PFSK-1 (cell line): ENCODE results near the gene LACTBL1.

Source experiments
- POLR2AphosphoS5 ChIP-seq: IDR thresholded peaks from 2 replicates; pipeline ENCODE4 v1.6.1; 2012; ENCODE audit warnings: low read depth, mild to moderate bottlenecking, control low read depth, low read length, moderate library complexity
- SIN3A ChIP-seq: IDR thresholded peaks from 2 replicates; pipeline ENCODE4 v1.6.1; 2012; ENCODE audit warnings: mild to moderate bottlenecking, low read length, moderate library complexity, borderline replicate concordance; ENCODE audit not compliant: insufficient read depth
- TAF1 ChIP-seq: IDR thresholded peaks from 2 replicates; pipeline ENCODE4 v1.6.1; 2012; ENCODE audit warnings: low read length, control low read depth, borderline replicate concordance; ENCODE audit not compliant: insufficient read depth
- TF ChIP-seq, protein P1 (sequence below), 2 experiments: IDR thresholded peaks; 2 replicates each; pipeline versions ENCODE4 v1.6.1 to v1.8.0; 2011 to 2012; ENCODE audit warnings: low read depth in 2 of 2, low read length in 2 of 2, control low read depth in 1 of 2, inconsistent platforms in 1 of 2, mild to moderate bottlenecking in 1 of 2, moderate library complexity in 1 of 2; ENCODE audit not compliant: insufficient read depth in 1 of 2

DNA sequence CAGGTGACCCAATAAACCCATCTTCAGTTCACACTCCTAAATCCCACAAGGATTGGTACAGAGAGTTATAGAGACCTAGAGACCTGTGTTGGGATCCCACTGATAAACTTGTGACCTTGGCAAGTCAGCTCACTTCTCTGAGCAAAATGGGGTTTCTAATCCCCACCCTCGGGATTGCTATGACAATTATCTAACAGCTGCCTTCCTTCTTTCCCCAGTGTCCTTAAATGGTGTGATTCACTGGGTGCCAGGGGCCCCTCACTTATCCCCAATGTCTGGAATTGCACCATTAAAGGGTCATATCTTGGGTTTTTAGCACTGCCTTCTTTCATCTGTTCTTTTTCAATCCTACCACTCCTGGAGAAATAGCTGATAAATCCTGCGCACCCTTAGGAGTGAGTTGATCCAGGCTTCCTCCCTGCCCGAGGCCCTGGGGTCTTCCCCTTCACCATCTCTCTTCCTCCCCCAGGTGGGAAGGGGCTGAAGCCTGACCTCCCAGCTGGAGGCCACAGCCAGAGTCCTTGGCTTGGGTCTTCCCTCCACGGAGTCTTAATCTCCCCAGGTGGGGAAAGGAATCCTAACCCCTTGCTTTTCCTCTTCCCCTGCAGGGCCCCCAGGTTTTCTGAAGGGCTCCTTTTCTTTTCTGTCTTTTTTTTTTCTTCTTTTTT is 39.7 kb downstream of the LACTBL1 start:
- TF ChIP-seq POLR2AphosphoS5 (no peak), TAF1 (no peak), SIN3A (no peak)
- TF ChIP-seq, protein P1, sequence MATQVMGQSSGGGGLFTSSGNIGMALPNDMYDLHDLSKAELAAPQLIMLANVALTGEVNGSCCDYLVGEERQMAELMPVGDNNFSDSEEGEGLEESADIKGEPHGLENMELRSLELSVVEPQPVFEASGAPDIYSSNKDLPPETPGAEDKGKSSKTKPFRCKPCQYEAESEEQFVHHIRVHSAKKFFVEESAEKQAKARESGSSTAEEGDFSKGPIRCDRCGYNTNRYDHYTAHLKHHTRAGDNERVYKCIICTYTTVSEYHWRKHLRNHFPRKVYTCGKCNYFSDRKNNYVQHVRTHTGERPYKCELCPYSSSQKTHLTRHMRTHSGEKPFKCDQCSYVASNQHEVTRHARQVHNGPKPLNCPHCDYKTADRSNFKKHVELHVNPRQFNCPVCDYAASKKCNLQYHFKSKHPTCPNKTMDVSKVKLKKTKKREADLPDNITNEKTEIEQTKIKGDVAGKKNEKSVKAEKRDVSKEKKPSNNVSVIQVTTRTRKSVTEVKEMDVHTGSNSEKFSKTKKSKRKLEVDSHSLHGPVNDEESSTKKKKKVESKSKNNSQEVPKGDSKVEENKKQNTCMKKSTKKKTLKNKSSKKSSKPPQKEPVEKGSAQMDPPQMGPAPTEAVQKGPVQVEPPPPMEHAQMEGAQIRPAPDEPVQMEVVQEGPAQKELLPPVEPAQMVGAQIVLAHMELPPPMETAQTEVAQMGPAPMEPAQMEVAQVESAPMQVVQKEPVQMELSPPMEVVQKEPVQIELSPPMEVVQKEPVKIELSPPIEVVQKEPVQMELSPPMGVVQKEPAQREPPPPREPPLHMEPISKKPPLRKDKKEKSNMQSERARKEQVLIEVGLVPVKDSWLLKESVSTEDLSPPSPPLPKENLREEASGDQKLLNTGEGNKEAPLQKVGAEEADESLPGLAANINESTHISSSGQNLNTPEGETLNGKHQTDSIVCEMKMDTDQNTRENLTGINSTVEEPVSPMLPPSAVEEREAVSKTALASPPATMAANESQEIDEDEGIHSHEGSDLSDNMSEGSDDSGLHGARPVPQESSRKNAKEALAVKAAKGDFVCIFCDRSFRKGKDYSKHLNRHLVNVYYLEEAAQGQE (IDR thresholded peaks at IDR 0.05; ENCODE audit: insufficient read depth in 1 of 2, low read depth in 2 of 2, low read length in 2 of 2) = no peak
